Ishikawa (cell line): ENCODE measurements around the gene PHYKPL.

Source experiments
- CEBPB ChIP-seq: IDR thresholded peaks from 2 replicates; pipeline ENCODE4 v1.6.1; 2012
- CREB1 ChIP-seq: IDR thresholded peaks from 2 replicates; pipeline ENCODE4 v1.6.1; 2012; ENCODE audit warnings: low read depth
- EP300 ChIP-seq: IDR thresholded peaks from 2 replicates; pipeline ENCODE4 v1.6.1; 2012; ENCODE audit warnings: borderline replicate concordance
- FOXM1 ChIP-seq: IDR thresholded peaks from 2 replicates; pipeline ENCODE4 v1.6.1; 2012; ENCODE audit warnings: low read depth, borderline replicate concordance
- NFIC ChIP-seq: IDR thresholded peaks from 2 replicates; pipeline ENCODE4 v1.6.1; 2012
- TAF1 ChIP-seq: IDR thresholded peaks from 2 replicates; pipeline ENCODE4 v1.6.1; 2012; ENCODE audit warnings: low read depth, mild to moderate bottlenecking
- TCF12 ChIP-seq: IDR thresholded peaks from 2 replicates; pipeline ENCODE4 v1.6.1; 2012; ENCODE audit warnings: low read depth
- TEAD4 ChIP-seq: IDR thresholded peaks from 2 replicates; pipeline ENCODE4 v1.6.1; 2012
- YY1 ChIP-seq: IDR thresholded peaks from 2 replicates; pipeline ENCODE4 v1.6.1; 2012; ENCODE audit warnings: low read depth
- TF ChIP-seq, protein P1 (sequence below): IDR thresholded peaks from 2 replicates; pipeline ENCODE4 v1.6.1; 2012
- TF ChIP-seq, protein P2 (sequence below): IDR thresholded peaks from 2 replicates; pipeline ENCODE4 v1.6.1; 2012; ENCODE audit warnings: low read depth, mild to moderate bottlenecking

GRCh38 chr5:178218237-178218776, 14.3 kb downstream of the PHYKPL start:
- TF ChIP-seq TCF12 (no peak), TAF1 (no peak), TEAD4 (no peak), YY1 (no peak), CEBPB (no peak), FOXM1 (no peak), NFIC (no peak), EP300 (no peak), CREB1 (no peak)
- TF ChIP-seq, protein P1, sequence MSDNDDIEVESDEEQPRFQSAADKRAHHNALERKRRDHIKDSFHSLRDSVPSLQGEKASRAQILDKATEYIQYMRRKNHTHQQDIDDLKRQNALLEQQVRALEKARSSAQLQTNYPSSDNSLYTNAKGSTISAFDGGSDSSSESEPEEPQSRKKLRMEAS, result no peak
- TF ChIP-seq, protein P2, sequence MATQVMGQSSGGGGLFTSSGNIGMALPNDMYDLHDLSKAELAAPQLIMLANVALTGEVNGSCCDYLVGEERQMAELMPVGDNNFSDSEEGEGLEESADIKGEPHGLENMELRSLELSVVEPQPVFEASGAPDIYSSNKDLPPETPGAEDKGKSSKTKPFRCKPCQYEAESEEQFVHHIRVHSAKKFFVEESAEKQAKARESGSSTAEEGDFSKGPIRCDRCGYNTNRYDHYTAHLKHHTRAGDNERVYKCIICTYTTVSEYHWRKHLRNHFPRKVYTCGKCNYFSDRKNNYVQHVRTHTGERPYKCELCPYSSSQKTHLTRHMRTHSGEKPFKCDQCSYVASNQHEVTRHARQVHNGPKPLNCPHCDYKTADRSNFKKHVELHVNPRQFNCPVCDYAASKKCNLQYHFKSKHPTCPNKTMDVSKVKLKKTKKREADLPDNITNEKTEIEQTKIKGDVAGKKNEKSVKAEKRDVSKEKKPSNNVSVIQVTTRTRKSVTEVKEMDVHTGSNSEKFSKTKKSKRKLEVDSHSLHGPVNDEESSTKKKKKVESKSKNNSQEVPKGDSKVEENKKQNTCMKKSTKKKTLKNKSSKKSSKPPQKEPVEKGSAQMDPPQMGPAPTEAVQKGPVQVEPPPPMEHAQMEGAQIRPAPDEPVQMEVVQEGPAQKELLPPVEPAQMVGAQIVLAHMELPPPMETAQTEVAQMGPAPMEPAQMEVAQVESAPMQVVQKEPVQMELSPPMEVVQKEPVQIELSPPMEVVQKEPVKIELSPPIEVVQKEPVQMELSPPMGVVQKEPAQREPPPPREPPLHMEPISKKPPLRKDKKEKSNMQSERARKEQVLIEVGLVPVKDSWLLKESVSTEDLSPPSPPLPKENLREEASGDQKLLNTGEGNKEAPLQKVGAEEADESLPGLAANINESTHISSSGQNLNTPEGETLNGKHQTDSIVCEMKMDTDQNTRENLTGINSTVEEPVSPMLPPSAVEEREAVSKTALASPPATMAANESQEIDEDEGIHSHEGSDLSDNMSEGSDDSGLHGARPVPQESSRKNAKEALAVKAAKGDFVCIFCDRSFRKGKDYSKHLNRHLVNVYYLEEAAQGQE, result no peak
